Body of pancreas (tissue), 4 donors: ENCODE measurements around the gene SLC25A21.

Experiments used
- CTCF ChIP-seq, 7 experiments: fragments of 450-650 bp in 4 of 7; fragments of 200-600 bp in 3 of 7; sonication (generic) in 3 of 7; IDR thresholded peaks; one replicate each; pipeline ENCODE4 v1.5.1; 2016 to 2019; ENCODE audit warnings: antibody characterized with exemption in 7 of 7
- POLR2A ChIP-seq, 3 donors: fragments of 450-650 bp; IDR thresholded peaks; one replicate each; pipeline ENCODE4 v1.6.1; 2016; ENCODE audit warnings: antibody characterized with exemption in 3 of 3, mild to moderate bottlenecking in 2 of 3

GRCh38 chr14:37198273-37198598 lies 25.8 kb upstream of the SLC25A21 start:
- TF ChIP-seq CTCF (IDR thresholded peaks at IDR 0.05) (no peak), POLR2A (IDR thresholded peaks at IDR 0.05) (no peak)
